DOHH2 (cell line): ENCODE data around the gene CDS1.

Experiments used
- H3F3A ChIP-seq: fragments of 200-600 bp; sonication (generic), shearing (Covaris generic); 2 replicates; pipeline ENCODE4 v1.6.0; 2016; ENCODE audit warnings: antibody characterized with exemption, mild to moderate bottlenecking; ENCODE audit not compliant: control insufficient read depth, insufficient read depth
- H3K27ac ChIP-seq: fragments of 200-600 bp; sonication (generic); 2 replicates; pipeline ENCODE4 v1.5.1; 2014; ENCODE audit warnings: low read depth, mild to moderate bottlenecking, low read length, moderate library complexity
- H3K27me3 ChIP-seq: fragments of 200-600 bp; sonication (generic); 2 replicates; pipeline ENCODE4 v1.6.1; 2014; ENCODE audit warnings: mild to moderate bottlenecking, low read length, mixed read lengths; ENCODE audit not compliant: control insufficient read depth
- H3K36me3 ChIP-seq: fragments of 200-600 bp; sonication (generic); 2 replicates; pipeline ENCODE4 v1.6.1; 2014; ENCODE audit warnings: mild to moderate bottlenecking, low read length, moderate library complexity, mixed read lengths; ENCODE audit not compliant: control insufficient read depth
- H3K4me1 ChIP-seq: fragments of 200-600 bp; sonication (generic); 2 replicates; pipeline ENCODE4 v1.6.1; 2014; ENCODE audit warnings: mild to moderate bottlenecking, low read length, mixed read lengths; ENCODE audit not compliant: control insufficient read depth
- H3K4me2 ChIP-seq: fragments of 200-600 bp; sonication (generic); 2 replicates; pipeline ENCODE4 v1.6.0; 2014; ENCODE audit warnings: mild to moderate bottlenecking, low read length, moderate library complexity
- H3K4me3 ChIP-seq: fragments of 200-600 bp; sonication (generic); 2 replicates; pipeline ENCODE4 v1.5.1; 2014; ENCODE audit warnings: mild to moderate bottlenecking, low read length, mixed read lengths
- H3K79me2 ChIP-seq: fragments of 200-600 bp; sonication (generic); 2 replicates; pipeline ENCODE4 v1.6.1; 2014; ENCODE audit warnings: mild to moderate bottlenecking, low read length, mixed read lengths; ENCODE audit not compliant: control insufficient read depth
- H3K9me2 ChIP-seq: fragments of 200-600 bp; sonication (generic); replicated peaks from 2 replicates; pipeline ENCODE4 v1.6.1; 2014; ENCODE audit warnings: mild to moderate bottlenecking, low read length, mixed read lengths; ENCODE audit not compliant: control insufficient read depth
- H3K9me3 ChIP-seq: fragments of 200-600 bp; sonication (generic); 2 replicates; pipeline ENCODE4 v1.6.1; 2014; ENCODE audit warnings: antibody characterized with exemption, low read length, mixed read lengths; ENCODE audit not compliant: control insufficient read depth, insufficient read depth
- H4K20me1 ChIP-seq: fragments of 200-600 bp; sonication (generic); 2 replicates; pipeline ENCODE4 v1.6.0; 2014; ENCODE audit warnings: low read depth, mild to moderate bottlenecking, antibody characterized with exemption, low read length, moderate library complexity; ENCODE audit not compliant: control insufficient read depth, insufficient read depth
- CTCF ChIP-seq: fragments of 200-600 bp; sonication (generic); IDR thresholded peaks from one replicate; pipeline ENCODE4 v1.5.1; 2014; ENCODE audit warnings: antibody characterized with exemption, mild to moderate bottlenecking, low read depth, low read length; ENCODE audit not compliant: poor library complexity, severe bottlenecking
- EZH2phosphoT487 ChIP-seq: fragments of 200-600 bp; sonication (generic); IDR thresholded peaks from 2 replicates; pipeline ENCODE4 v1.6.1; 2017; ENCODE audit warnings: borderline replicate concordance, mild to moderate bottlenecking, antibody characterized with exemption, low read length, moderate library complexity, mixed read lengths

The CDS1 gene

GRCh38 chr4:84611531-84611930 lies 28.6 kb downstream of the CDS1 start:
- H3K27ac ChIP-seq: no peak overlapping the region
- no peaks in the 10 kb centered on the region for H3K9me2 ChIP-seq
- no peak overlapping the region for H3K4me2 ChIP-seq
- H3K4me3 ChIP-seq: no peak overlapping the region
- no peaks in the 10 kb centered on the region for H3K36me3 ChIP-seq
- TF ChIP-seq EZH2phosphoT487 (no peak), CTCF (no peak)
- no peaks in the 10 kb centered on the region for H3K79me2 ChIP-seq
- no peaks in the 10 kb centered on the region for H4K20me1 ChIP-seq
- no peaks in the 10 kb centered on the region for H3K9me3 ChIP-seq
- H3K27me3 ChIP-seq: no peaks in the 10 kb centered on the region
- no peaks in the 10 kb centered on the region for H3F3A ChIP-seq
- H3K4me1 ChIP-seq: no peaks in the 10 kb centered on the region

GRCh38 chr4:84614891-84615290 lies 32.0 kb downstream of the CDS1 start:
- H3K9me3 ChIP-seq: no peaks in the 10 kb centered on the region
- no peaks in the 10 kb centered on the region for H3K36me3 ChIP-seq
- H3K4me2 ChIP-seq: no peak overlapping the region
- H3F3A ChIP-seq: no peaks in the 10 kb centered on the region
- H3K4me1 ChIP-seq: no peaks in the 10 kb centered on the region
- no peak overlapping the region for H3K4me3 ChIP-seq
- H3K27ac ChIP-seq: no peak overlapping the region
- H4K20me1 ChIP-seq: no peaks in the 10 kb centered on the region
- no peaks in the 10 kb centered on the region for H3K79me2 ChIP-seq
- TF ChIP-seq CTCF (no peak), EZH2phosphoT487 (no peak)
- H3K27me3 ChIP-seq: no peaks in the 10 kb centered on the region
- no peaks in the 10 kb centered on the region for H3K9me2 ChIP-seq

GRCh38 chr4:84615355-84615754 lies 32.4 kb downstream of the CDS1 start:
- H3K9me3 ChIP-seq: no peaks in the 10 kb centered on the region
- H3K4me2 ChIP-seq: no peak overlapping the region
- no peaks in the 10 kb centered on the region for H3K9me2 ChIP-seq
- H3F3A ChIP-seq: no peaks in the 10 kb centered on the region
- no peaks in the 10 kb centered on the region for H3K79me2 ChIP-seq
- no peaks in the 10 kb centered on the region for H4K20me1 ChIP-seq
- H3K4me3 ChIP-seq: no peak overlapping the region
- H3K27ac ChIP-seq: no peak overlapping the region
- no peaks in the 10 kb centered on the region for H3K4me1 ChIP-seq
- no peaks in the 10 kb centered on the region for H3K27me3 ChIP-seq
- TF ChIP-seq CTCF (no peak), EZH2phosphoT487 (no peak)
- no peaks in the 10 kb centered on the region for H3K36me3 ChIP-seq

- H3F3A ChIP-seq: no peaks in the 10 kb centered on the region
These were observed 40.0 kb downstream of the CDS1 start for GRCh38 chr4:84622959-84623358.

More at GRCh38 chr4:84622959-84623358, 40.0 kb downstream of the CDS1 start:
- Histone ChIP-seq H3K4me1 (peaks cover 5% of the 10 kb centered on the region), H3K27me3 (no peaks in the 10 kb centered on the region), H3K9me2 (no peaks in the 10 kb centered on the region), H3K9me3 (no peaks in the 10 kb centered on the region), H3K79me2 (no peaks in the 10 kb centered on the region), H3K4me2 (no peak overlapping the region), H3K36me3 (no peaks in the 10 kb centered on the region), H4K20me1 (no peaks in the 10 kb centered on the region), H3K4me3 (no peak overlapping the region), H3K27ac (no peak overlapping the region)
- TF ChIP-seq CTCF: no peak
- no peak for TF ChIP-seq EZH2phosphoT487
